A549 (cell line): ENCODE data around the gene PIGX.

ENCODE experiments used
- MYC ChIP-seq: IDR thresholded peaks from 2 replicates; pipeline ENCODE4 v1.6.1; 2012; ENCODE audit warnings: mild to moderate bottlenecking, inconsistent platforms, low read length, improper control_type of control experiment, borderline replicate concordance
- POLR2A ChIP-seq: IDR thresholded peaks from 2 replicates; pipeline ENCODE4 v1.6.1; 2012; ENCODE audit warnings: mild to moderate bottlenecking, low read length
- TP53 ChIP-seq: fragments of 250-450 bp; sonication (Bioruptor Pico); IDR thresholded peaks from 2 replicates; pipeline ENCODE4 v1.5.0; 2021; ENCODE audit warnings: mild to moderate bottlenecking, moderate library complexity
- TF ChIP-seq, protein P1 (sequence below): fragments of >200 bp; sonication (Bioruptor Twin); formaldehyde crosslinking; IDR thresholded peaks from 3 replicates; pipeline ENCODE4 v1.5.1; 2016

DNA sequence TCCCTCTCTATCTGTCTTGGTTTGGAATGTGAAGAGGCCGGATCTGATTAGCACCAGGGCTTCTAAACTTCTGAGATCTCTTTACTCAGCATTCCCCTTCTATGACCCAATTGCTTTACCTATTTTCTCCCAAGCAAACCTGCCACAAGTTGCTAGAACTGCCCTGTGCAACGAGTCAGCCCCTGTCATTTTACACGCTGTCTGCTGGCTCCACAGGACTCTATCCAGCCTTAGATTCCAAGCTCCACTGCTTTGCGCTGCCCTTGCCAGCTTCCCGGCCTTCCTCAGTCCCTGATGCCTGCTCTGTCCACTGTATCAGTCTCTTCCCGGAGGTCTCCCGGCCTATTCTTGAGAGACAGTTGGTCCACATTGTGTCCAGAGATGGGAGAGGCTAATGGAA, 12.4 kb upstream of the PIGX start:
- TF ChIP-seq TP53 (CRISPR knock-in tag) (no peak), POLR2A (no peak), MYC (no peak)
- TF ChIP-seq, protein P1, sequence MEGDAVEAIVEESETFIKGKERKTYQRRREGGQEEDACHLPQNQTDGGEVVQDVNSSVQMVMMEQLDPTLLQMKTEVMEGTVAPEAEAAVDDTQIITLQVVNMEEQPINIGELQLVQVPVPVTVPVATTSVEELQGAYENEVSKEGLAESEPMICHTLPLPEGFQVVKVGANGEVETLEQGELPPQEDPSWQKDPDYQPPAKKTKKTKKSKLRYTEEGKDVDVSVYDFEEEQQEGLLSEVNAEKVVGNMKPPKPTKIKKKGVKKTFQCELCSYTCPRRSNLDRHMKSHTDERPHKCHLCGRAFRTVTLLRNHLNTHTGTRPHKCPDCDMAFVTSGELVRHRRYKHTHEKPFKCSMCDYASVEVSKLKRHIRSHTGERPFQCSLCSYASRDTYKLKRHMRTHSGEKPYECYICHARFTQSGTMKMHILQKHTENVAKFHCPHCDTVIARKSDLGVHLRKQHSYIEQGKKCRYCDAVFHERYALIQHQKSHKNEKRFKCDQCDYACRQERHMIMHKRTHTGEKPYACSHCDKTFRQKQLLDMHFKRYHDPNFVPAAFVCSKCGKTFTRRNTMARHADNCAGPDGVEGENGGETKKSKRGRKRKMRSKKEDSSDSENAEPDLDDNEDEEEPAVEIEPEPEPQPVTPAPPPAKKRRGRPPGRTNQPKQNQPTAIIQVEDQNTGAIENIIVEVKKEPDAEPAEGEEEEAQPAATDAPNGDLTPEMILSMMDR, result no peak
